D721Med (cell line): ENCODE measurements around the gene EVA1C.
"Not testable (repeated sequence)": the region's sequence is repeated elsewhere in the genome, so short reads cannot be mapped to it uniquely, and the experiment has no call there.

Experiments
- DNase-seq: peaks from one replicate; pipeline ENCODE4 v3.0.0; 2011; ENCODE audit warnings: low spot score; ENCODE audit not compliant: insufficient read length
- FAIRE-seq: peaks from 2 replicates; lab custom pipeline; 2011; peaks lifted over from hg19 to GRCh38; lab: Jason Lieb, UNC
- TF ChIP-seq, protein P1 (sequence below): IDR thresholded peaks from 2 replicates; pipeline ENCODE4 v1.5.1; 2012; ENCODE audit warnings: mild to moderate bottlenecking, control low read depth; ENCODE audit not compliant: insufficient read depth; ENCODE audit errors: missing control alignments

The EVA1C gene

DNA sequence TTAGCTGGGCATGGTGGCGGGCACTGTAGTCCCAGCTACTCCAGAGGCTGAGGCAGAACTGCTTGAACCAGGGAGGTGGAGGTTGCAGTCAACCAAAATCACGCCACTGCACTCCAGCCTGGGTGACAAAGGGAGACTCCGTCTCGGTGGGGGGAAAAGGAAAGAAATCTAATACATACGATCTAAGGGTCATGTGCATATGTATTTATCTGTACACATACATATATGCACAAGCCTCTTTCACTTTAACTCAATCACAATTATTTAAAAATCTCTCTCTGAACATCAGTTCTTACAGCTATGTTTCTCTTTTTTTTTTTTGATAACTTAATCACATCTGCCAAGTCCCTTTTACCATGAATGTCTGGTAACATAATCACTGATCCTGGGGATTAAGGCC, 34.7 kb downstream of the EVA1C start:
- TF ChIP-seq, protein P1, sequence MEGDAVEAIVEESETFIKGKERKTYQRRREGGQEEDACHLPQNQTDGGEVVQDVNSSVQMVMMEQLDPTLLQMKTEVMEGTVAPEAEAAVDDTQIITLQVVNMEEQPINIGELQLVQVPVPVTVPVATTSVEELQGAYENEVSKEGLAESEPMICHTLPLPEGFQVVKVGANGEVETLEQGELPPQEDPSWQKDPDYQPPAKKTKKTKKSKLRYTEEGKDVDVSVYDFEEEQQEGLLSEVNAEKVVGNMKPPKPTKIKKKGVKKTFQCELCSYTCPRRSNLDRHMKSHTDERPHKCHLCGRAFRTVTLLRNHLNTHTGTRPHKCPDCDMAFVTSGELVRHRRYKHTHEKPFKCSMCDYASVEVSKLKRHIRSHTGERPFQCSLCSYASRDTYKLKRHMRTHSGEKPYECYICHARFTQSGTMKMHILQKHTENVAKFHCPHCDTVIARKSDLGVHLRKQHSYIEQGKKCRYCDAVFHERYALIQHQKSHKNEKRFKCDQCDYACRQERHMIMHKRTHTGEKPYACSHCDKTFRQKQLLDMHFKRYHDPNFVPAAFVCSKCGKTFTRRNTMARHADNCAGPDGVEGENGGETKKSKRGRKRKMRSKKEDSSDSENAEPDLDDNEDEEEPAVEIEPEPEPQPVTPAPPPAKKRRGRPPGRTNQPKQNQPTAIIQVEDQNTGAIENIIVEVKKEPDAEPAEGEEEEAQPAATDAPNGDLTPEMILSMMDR, result no peak
- FAIRE-seq (no peak), DNase-seq (no peak)

DNA sequence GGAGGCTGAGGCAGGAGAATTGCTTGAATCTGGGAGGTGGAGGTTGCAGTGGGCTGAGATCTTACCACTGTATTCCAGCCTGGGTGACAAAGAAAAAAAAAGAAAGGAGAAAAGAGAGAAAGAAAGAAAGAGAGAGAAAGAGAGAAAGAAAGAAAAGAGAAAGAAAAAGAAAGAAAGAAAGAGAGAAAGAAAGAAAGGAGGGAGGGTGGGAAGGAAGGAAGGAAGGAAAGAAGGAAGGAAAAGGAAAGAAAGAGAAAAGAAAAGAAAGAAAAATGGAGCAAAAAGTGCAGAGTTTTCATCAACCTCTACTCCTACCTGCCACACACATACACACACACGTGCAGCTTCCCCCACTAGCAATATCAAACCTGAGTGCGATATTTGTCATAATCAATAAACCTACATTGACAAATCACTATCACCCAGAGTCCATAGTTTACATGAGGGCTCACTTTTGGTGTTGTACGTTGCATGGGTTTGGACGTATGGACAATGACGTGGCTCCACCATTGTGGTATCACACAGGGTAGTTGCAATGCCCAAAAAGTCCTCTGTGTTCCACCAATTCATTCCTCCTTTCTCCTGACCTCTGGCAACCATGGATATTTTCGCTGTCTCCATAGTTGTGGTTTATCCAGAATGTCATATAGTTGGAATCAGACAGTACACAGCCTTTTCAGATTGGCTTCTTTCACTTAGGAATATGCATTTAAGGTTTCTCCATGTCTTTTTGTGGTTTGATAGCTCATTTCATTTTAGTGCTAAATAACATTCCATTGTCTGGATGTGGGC, 36.5 kb downstream of the EVA1C start:
- TF ChIP-seq, protein P1, result no peak
- FAIRE-seq (no peak), DNase-seq (no peak)

GRCh38 chr21:32450881-32451701, 38.6 kb downstream of the EVA1C start:
- not testable (repeated sequence) for DNase-seq, FAIRE-seq

DNA sequence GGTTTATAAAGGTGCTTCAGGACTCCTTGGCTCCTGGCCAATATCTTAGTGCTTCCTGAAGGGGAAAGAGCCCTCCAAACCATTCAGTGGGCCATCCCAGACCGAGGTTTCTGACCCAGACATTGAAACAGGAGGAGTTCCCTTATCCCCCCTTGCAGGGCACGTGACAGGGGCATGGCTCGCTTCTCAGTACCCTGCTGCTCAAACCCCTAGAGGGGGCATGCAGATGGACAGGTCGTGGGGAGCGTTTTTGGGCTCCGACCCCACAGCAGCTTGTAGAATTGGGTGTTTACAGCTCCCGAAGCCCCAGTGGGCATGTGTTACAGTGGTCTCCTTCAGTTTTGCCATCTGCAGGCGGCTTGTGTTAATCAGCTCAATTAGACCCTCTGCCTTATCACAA, 39.7 kb downstream of the EVA1C start:
- DNase-seq, FAIRE-seq: not testable (repeated sequence)

DNA sequence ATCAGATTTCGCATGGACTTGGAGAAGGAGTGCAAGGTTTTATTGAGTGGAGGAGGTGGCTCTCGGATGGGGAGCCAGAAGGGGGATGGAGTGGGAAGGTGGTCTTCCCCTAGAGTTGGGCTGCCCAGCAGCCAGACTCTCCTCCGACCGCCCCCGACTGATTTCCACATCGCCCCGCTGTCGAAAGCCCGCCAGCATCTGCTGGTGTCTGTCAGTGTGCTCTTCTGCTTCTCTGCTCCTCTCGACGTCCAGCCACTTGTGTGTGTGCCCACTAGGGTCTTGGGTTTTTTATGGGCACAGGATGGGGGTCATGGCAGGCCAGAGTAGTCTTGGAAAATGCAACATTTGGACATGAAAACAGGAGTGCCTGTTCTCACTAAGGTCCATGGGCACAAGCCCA, 40.1 kb downstream of the EVA1C start:
- TF ChIP-seq, protein P1, result no peak
- FAIRE-seq, result no peak
- no peak for DNase-seq

DNA sequence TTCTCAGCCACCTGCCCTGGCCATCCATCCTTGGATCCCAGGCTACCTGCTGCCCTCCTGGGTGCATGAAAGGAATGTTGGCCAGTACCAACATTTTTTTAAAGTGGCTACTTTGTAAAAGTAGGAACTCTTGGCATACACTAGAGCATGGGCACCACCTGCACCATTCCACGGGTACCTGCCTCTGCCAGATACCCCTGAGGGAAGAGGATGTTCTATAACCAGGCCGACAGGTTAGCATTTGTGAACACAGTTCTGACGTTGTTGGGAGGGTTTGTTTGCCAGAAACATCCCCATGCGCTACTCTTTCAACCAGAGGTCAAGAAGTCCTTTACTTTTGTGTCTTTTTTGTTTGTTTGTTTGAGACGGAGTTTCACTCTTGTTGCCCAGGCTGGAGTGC, 43.0 kb downstream of the EVA1C start:
- TF ChIP-seq, protein P1, result no peak
- FAIRE-seq, result no peak
- no peak for DNase-seq

GRCh38 chr21:32456497-32456918, 44.0 kb downstream of the EVA1C start:
- TF ChIP-seq, protein P1, result no peak
- FAIRE-seq (no peak), DNase-seq (no peak)

DNA sequence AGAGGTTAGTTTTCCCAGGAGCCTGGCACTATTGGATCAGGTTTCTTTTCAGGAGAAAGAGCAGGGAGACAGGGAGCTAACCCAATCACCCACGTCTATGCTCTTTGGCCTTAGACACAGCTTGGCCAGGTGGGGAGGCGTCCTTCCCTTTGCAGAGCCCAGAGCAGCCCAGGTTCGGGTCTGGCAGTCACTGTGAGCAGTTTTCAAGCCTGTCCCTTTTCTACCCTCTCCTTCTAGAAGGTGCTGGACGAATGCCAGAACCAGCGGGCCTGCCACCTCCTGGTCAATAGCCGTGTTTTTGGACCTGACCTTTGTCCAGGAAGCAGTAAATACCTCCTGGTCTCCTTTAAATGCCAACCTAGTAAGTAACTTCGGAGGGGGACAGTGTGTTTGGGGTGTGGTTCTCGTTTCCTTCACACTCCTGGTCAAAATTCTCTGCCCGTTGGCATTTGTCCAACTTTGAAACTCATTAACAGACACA, 44.9 kb downstream of the EVA1C start:
- TF ChIP-seq, protein P1, result no peak
- DNase-seq, result no peak
- no peak for FAIRE-seq
